ENCODE measurements around the gene COQ9.

COQ9 gene

DNA sequence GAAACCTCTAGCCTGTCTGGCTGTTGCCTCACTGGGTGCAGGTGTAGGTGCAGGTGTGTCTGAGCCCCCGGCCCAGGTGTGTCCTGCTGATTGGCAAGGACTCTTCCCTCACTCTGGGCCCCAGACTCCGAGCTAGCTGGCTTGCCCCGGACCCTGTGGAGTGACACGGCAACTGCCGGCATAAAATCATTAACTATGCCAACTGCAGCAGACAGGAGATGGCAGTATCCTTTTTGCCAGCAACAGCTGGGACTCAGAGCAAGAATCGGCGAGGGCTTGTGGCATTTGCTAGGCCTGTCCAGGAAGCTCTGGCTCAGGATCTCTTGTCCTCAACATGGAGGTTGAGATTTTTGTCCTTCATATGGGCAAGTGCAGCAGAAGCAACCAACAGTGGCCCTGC, 20.9 kb upstream of the COQ9 start:
- in situ Hi-C loops (cut with HindIII; ENCODE audit: low sequenced_read_pairs) = no loop called here
- TF ChIP-seq, protein P1, sequence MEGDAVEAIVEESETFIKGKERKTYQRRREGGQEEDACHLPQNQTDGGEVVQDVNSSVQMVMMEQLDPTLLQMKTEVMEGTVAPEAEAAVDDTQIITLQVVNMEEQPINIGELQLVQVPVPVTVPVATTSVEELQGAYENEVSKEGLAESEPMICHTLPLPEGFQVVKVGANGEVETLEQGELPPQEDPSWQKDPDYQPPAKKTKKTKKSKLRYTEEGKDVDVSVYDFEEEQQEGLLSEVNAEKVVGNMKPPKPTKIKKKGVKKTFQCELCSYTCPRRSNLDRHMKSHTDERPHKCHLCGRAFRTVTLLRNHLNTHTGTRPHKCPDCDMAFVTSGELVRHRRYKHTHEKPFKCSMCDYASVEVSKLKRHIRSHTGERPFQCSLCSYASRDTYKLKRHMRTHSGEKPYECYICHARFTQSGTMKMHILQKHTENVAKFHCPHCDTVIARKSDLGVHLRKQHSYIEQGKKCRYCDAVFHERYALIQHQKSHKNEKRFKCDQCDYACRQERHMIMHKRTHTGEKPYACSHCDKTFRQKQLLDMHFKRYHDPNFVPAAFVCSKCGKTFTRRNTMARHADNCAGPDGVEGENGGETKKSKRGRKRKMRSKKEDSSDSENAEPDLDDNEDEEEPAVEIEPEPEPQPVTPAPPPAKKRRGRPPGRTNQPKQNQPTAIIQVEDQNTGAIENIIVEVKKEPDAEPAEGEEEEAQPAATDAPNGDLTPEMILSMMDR (IDR thresholded peaks at IDR 0.05; ENCODE audit: low read depth, low read length, missing control alignments) = no peak
- no peak overlapping the region for H3K4me3 ChIP-seq (ENCODE audit: low read depth, low read length)
- no peak for DNase-seq (ENCODE audit: low read depth)

DNA sequence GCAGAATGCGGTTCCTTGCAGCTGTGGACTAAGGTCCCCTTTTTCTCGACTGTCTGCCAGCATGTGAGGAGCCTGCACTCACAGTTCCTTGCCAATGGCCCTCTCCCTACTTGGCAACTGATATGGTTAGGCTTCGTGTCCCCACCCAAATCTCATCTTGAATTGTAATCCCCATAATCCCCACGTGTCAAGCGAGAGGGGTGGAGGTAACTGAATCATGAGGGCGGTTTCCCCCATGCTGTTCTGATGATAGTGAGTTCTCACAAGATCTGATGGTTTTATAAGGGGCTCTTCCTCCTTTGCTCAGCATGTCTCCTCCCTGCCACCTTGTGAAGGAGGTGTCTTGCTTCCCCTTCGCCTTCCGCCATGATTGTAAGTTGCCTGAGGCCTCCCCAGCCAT, 20.0 kb upstream of the COQ9 start:
- H3K4me3 ChIP-seq (ENCODE audit: low read depth, low read length) = no peak overlapping the region
- TF ChIP-seq, protein P1 (IDR thresholded peaks at IDR 0.05; ENCODE audit: low read depth, low read length, missing control alignments) = no peak
- in situ Hi-C loops (cut with HindIII; ENCODE audit: low sequenced_read_pairs) = no loop called here
- no peak for DNase-seq (ENCODE audit: low read depth)

DNA sequence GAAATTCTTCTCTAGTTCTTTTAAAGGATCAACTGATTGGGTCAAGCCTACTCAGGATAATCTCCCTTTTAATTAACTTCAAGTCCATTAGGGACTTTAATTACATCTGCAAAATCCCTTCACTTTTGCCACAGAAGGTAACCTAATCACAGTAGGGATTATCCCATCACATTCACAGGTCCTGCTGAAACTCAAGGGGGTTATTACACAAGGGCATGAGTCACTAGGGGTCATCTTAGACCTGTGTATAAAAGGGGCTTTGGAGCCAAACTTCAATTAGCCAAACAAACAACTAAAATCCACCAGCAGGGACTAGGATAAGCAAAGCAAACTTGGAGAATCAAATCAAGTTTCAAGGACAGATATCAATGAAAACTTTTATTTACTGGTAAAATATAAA, 19.5 kb upstream of the COQ9 start:
- in situ Hi-C loops (cut with HindIII; ENCODE audit: low sequenced_read_pairs) = no loop called here
- TF ChIP-seq, protein P1 (IDR thresholded peaks at IDR 0.05; ENCODE audit: low read depth, low read length, missing control alignments) = no peak
- no peak for DNase-seq (ENCODE audit: low read depth)
- H3K4me3 ChIP-seq (ENCODE audit: low read depth, low read length) = no peak overlapping the region

DNA sequence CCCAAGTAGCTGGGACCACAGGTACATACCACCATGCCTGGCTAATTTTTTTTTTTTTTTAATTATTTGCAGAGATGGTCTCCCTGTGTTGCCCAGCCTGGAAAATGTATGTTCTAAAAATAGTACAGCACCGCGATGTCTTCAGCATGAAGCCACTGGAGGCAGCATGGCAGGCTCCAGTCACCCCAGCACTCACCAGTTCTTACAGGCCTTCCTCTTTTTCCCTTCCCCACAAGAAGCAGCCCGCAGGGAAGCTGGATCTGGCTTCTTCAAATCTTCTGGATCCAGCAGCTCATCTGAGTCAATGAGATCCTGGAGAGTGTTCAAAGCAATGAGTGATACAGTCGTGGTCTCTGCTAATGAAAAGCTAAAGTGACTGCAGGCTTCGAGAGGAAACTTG, 16.3 kb upstream of the COQ9 start:
- in situ Hi-C loops (cut with HindIII; ENCODE audit: low sequenced_read_pairs) = no loop called here
- TF ChIP-seq, protein P1 (IDR thresholded peaks at IDR 0.05; ENCODE audit: low read depth, low read length, missing control alignments) = no peak
- DNase-seq (ENCODE audit: low read depth) = no peak
- H3K4me3 ChIP-seq (ENCODE audit: low read depth, low read length) = no peak overlapping the region

DNA sequence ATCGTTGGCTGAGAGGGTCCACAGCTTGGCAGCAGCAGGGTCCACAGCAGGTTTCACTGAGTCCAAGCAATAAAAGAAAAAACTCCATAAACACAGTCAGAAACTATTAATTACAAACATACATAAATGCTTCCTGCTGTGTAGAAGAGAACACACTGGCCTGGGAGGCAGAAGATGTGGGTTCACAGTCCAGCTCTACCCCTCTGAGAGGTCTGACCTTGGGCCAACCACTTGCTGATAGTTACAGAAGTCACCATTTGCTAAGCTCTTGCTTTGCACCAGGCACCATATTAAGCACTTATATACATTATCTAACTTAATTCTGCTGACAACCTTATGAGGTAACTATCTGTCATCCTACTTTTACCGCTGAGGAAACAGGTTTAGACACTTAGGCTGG, 14.8 kb upstream of the COQ9 start:
- no peak for DNase-seq (ENCODE audit: low read depth)
- no peak overlapping the region for H3K4me3 ChIP-seq (ENCODE audit: low read depth, low read length)
- in situ Hi-C loops (cut with HindIII; ENCODE audit: low sequenced_read_pairs) = no loop called here
- TF ChIP-seq, protein P1 (IDR thresholded peaks at IDR 0.05; ENCODE audit: low read depth, low read length, missing control alignments) = no peak

DNA sequence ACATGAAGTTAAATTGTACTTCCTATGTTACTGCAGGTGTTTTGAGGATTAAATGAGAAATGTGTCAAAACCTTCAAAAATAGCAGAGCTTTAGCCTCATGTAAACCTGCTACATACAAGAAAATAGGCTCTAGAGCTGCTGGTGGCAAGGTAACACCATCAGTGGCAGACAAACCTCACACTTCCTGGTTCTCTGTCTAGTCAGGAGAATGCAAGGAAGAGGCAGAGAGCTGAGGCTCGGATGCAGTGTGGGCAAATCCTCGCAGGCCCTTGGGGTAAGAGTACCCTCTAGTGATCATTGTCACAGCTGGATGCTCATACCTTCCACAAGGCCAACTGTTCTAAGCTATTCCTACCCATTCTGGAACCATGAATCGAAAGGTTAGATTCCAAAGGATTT, 14.3 kb upstream of the COQ9 start:
- no peak overlapping the region for H3K4me3 ChIP-seq (ENCODE audit: low read depth, low read length)
- TF ChIP-seq, protein P1 (IDR thresholded peaks at IDR 0.05; ENCODE audit: low read depth, low read length, missing control alignments) = no peak
- in situ Hi-C loops (cut with HindIII; ENCODE audit: low sequenced_read_pairs) = no loop called here
- no peak for DNase-seq (ENCODE audit: low read depth)

DNA sequence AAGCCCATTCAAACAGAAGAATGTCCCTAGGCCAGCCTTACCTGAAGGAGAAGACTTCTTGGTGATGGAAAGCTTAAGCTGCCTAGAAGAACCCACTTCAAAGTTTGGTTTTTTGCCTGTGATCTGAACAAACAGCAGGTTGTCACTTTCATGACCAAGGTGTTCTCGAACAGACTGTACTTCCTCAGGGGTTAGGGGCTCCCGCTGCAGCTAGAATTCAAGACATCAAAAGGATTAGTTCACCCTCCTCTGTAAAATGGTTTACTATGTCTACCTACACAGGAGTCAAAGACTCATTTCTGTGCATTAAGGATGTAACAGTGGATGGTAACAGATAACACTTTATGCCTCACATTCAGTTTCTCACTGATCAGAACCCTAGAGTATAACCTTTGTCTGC, 13.3 kb upstream of the COQ9 start:
- DNase-seq (ENCODE audit: low read depth) = no peak
- in situ Hi-C loops (cut with HindIII; ENCODE audit: low sequenced_read_pairs) = no loop called here
- TF ChIP-seq, protein P1 (IDR thresholded peaks at IDR 0.05; ENCODE audit: low read depth, low read length, missing control alignments) = no peak
- H3K4me3 ChIP-seq (ENCODE audit: low read depth, low read length) = no peak overlapping the region

Data from astrocyte of the cerebellum (primary cell).